Liver (tissue), 2 donors: ENCODE results near the gene CRHR1.

ENCODE experiments used
- CTCF ChIP-seq: fragments of 150-350 bp; IDR thresholded peaks from 2 replicates; pipeline ENCODE4 v1.5.1; 2017; ENCODE audit warnings: improper control_type of control experiment, low read depth, low read length; ENCODE audit not compliant: missing input control
- TF ChIP-seq, protein P1 (sequence below): IDR thresholded peaks from 2 replicates; pipeline ENCODE4 v1.6.1; 2016; ENCODE audit warnings: antibody characterized with exemption
- donor health status: healthy.

GRCh38 chr17:45734598-45734997 lies 49.5 kb upstream of the CRHR1 start:
- no peak for TF ChIP-seq CTCF
- TF ChIP-seq, protein P1, sequence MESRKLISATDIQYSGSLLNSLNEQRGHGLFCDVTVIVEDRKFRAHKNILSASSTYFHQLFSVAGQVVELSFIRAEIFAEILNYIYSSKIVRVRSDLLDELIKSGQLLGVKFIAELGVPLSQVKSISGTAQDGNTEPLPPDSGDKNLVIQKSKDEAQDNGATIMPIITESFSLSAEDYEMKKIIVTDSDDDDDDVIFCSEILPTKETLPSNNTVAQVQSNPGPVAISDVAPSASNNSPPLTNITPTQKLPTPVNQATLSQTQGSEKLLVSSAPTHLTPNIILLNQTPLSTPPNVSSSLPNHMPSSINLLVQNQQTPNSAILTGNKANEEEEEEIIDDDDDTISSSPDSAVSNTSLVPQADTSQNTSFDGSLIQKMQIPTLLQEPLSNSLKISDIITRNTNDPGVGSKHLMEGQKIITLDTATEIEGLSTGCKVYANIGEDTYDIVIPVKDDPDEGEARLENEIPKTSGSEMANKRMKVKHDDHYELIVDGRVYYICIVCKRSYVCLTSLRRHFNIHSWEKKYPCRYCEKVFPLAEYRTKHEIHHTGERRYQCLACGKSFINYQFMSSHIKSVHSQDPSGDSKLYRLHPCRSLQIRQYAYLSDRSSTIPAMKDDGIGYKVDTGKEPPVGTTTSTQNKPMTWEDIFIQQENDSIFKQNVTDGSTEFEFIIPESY, result no peak
